GM21390 (cell line): ENCODE data around the gene PREX1.
"Not testable (repeated sequence)": the region's sequence is repeated elsewhere in the genome, so short reads cannot be mapped to it uniquely, and the experiment has no call there.

Source experiments
- ATAC-seq: cut with Tn5 transposase; IDR thresholded peaks from one replicate; pipeline ENCODE4 v1.9.1; 2021; ENCODE audit not compliant: unreplicated experiment

Gene PREX1

DNA sequence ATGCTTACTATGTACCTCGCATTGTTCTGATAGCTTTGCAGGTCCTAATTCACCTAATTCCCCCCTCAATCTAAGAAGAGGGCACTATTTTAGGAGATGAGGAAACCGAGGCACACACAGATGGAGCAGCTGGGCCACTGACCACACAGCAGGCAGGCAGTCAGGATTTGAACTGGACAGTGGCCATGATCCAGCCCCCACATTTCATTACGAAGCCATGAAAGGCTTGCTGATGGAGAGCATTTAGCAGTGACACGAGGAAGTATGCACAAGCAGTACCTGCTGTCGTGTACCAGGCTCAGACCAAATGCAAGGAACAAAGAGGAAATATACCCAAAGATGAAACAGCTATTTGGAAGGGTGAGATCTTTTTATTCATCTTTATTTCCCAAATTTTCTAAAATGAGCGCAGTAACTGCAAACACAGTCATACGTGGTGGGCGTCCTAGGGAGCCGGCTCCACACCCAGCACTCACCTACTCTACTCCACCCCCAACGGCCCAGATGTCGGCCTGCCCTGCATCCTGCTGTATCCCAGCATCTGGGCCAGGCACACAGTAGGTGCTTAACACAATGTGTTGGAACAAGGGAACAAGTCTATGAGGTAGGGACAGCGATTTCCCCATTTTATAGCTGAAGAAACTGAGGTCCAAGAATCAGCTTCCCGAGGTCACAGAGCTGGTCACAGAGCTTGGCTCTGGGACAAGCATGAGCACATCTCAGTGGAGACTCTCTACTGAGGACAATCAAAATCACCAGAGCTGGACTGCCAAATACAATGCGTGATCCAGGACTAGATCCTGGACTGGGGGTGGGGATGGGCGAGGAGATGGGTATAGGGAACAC, 15.0 kb downstream of the PREX1 start:
- ATAC-seq: no peak

DNA sequence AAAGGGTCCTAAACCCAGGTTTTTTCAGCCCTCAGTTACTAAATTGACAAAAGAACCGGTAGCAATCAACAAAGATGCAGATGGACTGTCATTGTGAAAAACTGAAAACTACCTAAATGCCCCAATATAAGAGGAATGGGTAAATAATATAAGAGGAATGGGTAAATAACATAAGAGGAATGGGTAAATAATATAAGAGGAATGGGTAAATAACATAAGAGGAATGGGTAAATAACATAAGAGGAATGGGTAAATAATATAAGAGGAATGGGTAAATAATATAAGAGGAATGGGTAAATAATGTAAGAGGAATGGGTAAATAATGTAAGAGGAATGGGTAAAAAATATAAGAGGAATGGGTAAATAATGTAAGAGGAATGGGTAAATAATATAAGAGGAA, 15.7 kb downstream of the PREX1 start:
- not testable (repeated sequence) for ATAC-seq

DNA sequence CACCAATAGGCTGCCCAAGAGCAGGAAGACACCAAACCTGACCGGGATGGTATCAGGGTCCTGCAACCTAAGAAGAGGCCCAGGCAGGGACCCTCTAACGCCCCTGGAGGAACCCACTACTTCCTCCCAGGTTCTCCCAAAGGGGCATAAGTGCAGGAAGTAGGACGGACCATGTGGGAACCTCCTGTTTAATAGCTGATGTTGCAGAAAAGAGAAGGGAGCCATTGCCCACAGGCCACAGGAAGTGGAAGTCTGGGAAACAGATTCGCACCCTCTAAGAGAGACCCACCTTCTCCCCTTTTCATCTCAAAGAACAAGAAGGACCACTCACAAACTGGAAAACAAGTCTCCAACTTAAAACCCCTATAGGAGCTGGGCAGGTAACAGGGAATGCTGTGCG, 18.1 kb downstream of the PREX1 start:
- ATAC-seq: no peak

DNA sequence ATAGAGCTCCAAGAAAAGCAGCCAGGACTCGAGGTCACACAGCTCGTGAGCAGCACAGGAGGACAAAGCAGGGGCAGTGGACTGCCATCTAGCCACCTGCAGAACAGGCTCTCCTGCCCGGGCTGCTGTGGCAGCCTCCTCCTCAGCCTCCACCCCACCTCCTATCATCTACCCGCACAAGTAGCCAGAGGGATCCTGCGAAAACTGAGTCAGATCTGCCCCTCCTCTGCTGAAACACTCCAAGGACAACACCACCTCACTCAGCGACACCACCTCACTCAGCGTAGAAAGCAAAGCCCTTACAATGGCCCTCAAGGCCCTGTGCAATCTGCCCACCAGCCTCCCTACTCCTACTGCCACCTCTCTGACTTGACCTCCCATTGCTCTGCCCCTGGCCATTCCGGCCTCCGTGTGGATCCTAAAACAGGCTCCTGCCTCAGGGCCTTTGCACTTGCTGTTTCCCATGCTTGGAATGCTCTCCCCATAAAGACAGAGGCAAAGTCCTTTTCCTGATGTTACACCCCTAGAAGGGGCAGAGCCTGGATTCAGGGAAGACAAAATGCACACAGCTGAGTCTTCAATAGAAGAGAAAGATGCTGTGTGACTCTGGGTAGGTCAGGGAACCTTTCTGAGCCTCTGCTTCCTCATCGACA, 19.3 kb downstream of the PREX1 start:
- no peak for ATAC-seq

DNA sequence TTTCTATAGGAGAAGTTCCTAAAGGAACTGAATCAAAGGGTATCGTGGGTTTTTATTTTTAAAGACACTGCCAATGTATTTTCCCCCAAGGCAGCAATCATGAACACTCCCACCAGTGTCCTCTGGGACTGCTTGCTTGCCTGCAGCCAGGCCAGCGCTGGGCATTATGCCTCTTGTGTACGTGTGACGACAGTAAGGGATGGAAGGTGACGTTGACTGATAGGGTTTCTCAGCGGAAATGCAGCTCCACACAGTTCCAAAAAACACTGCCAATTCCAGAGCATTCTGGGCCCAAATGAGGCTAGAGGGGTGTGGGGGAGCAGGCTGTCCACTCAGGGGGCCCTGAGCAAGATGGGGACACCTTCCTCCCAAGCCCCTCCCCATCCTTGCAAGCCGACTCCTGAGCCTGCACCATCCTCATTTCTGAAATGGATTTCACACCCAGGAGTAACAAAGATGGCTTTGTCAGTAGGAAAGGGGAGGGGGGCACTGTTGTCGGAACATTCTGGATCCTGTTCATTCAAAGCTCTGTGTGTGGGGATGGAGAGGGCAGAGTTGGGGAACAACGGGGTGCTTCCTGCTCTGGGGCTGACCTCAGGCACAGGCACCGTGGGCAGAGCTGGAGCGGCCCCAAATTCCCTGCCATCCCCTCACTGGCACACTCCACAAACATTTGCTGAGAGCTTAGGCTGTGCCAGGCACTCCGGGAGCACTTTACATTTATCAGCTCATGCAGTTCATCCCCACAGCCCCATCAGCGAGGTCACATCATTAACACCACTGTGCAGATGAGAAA, 20.0 kb downstream of the PREX1 start:
- ATAC-seq: no peak

DNA sequence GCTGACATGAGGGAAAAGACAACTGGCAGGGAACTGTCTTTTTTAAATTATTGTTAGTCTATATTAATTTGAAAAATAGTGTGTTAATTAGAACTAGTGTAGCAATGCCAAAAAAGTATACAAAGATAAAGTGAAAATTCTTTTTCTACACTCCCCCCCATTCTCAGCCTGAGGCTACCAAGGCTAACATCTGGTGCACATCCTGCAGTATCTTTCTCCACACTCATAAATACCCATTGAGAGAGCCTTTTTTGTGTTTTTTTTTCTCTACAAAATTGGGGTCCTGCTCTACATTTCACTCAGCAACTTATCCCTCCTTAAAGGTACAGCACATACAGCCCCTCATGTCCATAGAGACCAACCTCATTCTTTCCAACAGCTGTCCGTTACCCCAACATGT, 20.7 kb downstream of the PREX1 start:
- ATAC-seq: no peak

DNA sequence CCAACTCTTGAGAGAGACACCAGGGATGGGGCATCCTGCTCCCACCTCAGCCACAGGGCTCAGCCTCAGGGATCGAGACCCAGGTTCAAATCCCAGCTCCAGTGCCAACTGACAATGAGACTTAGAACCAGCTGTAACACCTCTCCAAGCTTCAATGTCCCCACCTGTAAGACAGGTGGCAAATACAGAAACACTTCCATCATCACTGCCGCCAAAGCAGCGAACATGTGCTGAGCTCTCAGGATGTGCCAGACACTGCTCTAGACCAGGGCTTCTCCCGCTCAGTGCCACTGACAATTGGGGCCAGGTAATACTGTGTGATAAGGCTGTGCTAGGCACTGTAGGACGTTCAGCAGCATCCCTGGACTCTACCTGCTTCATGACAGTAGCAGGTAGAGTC, 22.1 kb downstream of the PREX1 start:
- ATAC-seq: no peak

DNA sequence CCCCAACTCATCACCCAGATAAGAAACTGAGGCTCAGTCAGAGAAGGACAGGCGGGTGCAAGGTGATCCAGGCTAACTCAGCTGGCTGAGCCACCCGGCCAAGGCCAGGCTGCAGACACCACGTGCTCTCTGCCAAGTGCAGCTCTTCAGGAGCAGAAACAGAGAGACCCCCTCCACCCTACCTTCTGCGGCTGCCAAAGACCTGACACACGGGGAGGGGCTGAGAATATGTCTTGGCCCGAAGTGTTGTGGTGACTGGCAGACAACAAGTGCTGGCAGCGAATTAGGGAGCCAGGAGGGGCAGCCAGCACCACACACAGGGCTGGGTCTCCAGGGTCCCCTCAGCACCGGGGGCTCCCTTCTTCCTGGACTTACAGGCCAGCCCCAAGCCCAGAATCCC, 22.5 kb downstream of the PREX1 start:
- ATAC-seq: no peak

DNA sequence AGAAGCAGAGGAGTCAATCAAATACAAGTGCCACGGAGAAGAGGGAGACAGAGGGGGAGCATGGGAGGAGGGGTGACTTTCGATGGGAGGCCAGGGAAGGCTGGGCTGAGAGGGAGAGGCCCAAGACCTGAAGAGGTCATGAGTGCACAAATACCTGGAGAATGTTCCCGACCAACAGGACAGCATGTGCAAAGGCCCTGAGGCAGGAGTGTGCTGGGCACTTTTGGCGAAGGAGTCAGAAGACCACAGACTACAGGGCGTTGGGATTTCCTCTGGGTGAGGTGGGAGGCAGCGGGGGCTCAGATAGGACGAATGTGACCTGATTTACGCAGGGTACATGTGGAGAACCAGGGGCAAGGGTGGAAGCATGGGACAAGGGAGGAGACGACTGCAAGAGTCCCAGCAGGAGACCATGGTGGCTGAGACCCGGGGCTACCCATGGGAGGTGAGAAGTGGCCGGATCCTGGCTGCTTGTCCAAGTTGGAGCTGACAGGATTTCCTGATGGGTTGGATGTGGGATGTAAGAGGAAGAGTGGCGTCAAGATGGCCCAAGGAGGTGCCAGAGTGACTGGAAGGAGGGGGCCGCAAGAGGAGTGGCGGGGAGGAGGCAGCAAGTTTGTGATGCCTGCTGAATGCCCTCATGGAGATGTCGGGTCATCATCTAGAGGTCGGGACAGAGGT, 23.4 kb downstream of the PREX1 start:
- no peak for ATAC-seq

DNA sequence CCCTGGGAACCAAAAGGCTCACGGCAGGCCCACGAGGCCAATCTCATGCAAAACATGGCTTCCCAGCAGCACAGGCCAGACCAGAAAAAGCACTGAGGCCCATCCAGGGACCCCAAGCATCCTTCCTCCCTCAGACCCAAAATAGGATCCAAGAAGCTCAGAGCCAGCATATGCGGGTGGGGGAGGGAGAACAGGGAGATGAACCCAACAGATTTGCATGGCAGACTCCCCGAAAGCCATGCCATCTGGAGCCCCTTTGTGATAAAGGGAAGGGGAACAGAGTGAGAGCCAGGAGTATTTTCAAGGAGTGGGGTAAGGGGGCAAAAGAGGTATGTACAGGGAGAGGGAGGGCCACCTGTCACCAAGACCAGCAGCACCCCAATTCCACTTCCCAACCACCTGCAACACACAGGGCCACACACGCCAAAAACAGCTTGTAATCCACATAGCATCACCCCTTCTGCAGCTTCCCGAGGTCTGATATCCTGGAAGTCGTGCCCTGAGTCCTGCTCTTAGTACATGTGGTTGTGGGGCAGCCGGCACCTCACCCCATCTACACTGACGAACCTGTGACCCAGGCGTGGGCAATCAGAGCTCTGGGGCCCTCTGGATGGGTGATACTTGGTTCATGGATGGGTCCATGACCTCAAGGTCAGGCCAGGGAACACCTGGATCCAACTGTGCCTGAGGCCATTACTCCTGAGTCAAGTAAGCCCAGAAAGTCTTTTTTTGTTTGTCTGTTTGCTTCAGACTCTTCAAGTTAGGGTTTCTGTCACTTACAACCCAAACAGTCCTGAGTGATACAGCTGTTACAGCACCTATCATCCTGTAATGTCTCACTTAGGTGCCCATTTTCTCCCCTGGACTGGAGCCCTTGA, 24.4 kb downstream of the PREX1 start:
- ATAC-seq: no peak

DNA sequence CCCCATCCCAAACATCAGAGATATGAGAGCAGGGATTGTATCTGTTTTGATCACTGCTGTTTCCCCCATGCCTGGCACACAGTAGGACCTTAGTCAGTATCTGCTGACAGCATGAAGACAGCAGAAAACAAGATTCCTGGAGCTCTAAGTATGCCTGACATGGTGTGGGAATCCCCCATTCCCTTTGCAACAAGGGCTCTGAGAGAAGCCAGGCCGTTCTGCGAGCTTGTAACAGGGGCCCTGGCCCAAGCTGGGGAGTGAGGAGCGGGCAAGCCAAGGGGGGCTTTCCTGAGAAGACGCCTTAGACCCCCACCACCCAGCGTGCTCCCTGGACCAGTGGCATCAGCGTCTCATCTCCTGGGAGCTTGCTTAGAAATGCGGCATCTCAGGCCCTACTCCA, 25.2 kb downstream of the PREX1 start:
- ATAC-seq: no peak

DNA sequence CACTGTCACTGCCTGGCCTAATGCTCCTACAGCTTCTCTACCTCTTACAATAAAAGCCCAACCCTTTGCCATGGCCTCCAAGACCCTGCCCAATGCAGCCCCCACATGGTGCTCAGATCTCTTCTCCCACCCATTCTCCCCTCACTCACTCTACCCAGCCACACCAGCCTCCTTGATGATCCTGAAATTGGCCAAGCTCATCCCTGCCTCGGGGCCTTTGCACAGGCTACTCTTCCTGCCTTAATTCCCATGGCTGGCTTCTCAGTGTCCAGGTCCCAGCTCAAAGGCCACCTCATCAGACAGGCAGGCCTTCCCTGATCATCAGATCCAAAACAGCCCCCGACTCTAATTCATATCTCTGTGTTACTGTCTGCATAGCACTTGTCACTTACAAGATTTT, 25.6 kb downstream of the PREX1 start:
- ATAC-seq: no peak

DNA sequence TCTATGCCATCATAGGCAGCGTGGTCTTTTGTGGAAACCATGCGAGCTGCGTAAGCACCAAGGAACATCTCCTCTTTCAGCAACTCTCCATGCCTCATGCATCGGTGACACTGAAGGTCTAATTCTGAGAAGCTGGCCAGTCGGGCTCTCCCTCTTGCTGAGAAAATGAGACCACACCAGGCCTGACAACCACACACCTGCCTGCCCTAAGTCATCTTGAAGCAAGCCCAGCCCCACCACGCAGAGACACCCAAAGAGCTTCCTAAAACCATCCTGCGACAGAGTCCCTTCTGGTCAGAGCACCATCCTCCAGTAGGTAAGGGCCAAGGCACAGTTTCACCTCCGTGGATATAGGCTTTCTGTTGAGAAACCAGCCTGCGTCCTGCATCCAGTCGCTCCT, 26.6 kb downstream of the PREX1 start:
- ATAC-seq: no peak

DNA sequence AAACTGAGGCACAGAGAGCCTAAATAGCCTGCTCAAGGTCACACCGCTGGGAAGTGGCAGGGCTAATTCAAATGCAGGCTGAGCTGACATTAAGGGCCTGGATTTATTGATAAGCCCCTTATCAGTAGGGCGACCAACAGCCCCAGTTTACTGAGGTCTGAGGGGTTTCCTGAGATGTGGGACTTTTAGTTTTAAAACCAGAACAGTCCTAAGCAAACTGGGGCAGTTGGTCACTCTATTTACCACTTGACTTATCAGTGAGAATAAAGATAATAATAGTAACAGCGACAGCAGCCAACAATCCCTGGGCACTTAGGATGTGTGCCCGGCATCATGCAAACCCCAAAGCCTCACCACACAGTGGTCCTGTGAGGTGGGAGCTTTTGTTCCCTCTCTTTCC, 27.6 kb downstream of the PREX1 start:
- no peak for ATAC-seq

DNA sequence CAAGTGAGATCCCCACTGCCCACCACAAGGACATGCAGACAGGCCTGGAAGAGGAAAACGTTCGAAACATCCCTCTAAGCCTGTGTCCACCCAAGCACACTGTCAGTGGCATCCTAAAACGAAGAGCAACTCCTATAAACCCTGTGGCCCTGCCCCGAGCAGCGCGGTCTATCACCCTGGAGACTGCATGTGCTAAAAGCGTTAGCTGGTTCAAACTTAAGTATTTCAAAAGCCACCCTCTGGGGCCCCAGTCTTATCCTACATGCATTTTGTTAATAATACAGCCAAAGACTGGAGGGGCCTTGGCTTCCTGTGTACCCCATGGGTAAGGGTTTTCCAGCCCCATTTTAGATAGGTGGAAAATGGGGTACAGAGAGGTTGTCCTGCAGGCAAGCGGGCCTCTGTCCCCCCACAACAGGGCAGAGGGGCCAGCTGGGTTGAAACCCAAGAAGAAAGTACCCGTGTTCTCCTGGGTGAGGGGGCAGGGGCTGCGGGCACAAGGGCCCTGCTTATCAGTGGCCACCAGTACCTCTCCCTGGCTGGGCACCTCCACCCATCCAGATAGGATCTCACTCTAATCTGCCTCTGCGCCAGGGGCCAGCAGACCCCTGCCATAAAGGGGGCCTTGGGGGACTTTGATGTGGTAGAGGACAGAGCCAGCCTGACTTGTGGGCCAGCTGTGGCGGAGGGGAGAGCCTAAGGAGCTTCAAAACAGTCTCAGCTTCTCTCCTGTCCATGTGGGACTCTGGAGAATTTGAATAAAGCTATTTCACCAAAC, 28.3 kb downstream of the PREX1 start:
- ATAC-seq: no peak

DNA sequence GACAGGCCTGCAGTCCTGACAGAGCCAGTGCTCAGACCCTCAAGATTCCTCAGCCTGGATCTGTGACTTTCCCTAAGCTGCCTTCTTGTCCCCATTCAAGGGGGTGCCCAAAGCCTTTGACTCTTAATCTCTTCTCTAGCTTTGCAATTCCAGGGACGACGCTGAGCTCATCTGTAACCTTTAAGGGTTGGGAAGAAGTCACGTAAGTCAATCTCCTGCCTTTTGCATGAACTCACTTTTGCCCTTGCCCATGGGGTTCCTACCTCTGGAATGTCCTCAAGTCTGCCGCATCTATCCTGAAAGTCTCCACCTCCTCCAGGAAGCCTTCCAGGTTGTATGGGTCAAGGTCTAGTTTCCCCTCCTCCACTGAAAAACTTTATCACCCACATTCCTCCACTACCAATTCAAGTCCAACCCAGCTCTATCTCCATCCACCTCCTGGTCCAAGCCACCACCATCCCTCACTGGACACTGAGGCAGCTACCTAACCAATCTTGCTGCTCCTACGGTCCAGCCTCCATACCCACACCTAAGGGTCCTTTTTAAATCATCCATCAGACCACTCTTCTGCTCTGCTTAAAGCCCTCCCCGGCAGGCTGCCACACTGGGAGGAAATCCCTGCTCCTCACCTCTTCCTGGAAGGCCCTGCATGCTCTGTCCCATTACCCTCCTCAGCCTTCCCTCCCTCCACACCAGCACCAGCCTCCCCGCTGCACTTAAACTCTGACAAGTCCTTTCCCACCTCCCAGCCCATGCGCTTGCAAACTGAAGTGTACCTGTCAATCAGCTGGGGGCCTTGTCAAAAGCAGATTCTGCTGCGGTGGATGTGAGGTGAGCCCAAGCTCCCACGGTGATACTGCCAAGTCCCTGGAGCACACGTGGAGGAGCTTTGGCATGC, 29.7 kb downstream of the PREX1 start:
- ATAC-seq: no peak

DNA sequence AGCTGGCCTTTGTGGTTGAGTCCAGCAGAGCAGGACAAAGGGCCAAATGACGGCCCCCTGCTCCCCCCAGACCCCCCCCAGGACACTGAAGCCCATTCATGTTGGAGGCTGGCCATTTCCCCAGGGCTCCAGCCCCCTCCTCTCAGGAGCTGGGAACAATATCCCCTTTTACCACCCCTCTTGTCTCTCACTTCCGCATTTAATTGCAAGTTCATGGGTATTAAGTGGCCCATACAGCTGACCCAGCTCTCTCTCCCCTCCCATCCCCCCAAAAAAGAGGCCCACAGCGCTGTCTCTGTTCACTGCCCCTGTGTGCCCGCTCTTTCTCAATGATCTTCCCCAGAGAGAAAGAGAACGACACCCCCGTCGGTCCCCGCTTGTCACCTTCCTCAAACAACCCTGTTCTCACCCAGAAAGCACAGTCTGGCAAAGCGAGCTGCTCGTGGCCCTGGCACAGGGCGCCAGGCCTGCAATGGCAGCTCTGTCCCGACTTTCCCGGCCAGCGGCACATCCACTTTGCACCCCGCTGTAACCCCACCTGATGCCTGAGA, 30.4 kb downstream of the PREX1 start:
- ATAC-seq: no peak

DNA sequence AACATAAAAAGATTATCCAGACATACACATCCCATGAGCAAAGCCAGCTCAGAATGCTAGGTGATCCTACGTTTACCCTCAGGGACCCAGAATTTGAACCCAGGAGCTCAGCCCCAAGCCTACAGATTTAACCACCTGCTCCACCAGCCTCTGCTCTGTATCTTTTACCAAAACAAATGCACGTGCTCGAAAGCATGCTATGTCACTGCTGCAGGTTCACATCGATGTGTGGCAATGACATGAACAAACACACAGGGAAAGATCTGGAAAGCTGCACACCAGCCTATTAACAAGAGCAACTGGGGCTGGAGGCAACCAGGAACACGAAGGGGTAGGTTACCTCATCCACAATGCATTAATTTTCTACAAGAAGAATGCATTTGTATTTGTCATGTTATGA, 32.1 kb downstream of the PREX1 start:
- ATAC-seq: no peak
